ENCODE results near the gene TRPM3.

GRCh38 chr9:71121275-71122021, at the start of gene TRPM3:
- no peak for TF ChIP-seq ZNF792 (tag by site-specific recombination; IDR thresholded peaks at IDR 0.05)
- no peak for TF ChIP-seq REST (tag by site-specific recombination; IDR thresholded peaks at IDR 0.05)
